HG02571 (cell line): ENCODE measurements around the gene CUL1.

Experiments used
- ATAC-seq: cut with Tn5 transposase; IDR thresholded peaks from one replicate; pipeline ENCODE4 v1.9.1; 2021; ENCODE audit warnings: mild to moderate bottlenecking, moderate library complexity; ENCODE audit not compliant: unreplicated experiment

Gene CUL1

DNA sequence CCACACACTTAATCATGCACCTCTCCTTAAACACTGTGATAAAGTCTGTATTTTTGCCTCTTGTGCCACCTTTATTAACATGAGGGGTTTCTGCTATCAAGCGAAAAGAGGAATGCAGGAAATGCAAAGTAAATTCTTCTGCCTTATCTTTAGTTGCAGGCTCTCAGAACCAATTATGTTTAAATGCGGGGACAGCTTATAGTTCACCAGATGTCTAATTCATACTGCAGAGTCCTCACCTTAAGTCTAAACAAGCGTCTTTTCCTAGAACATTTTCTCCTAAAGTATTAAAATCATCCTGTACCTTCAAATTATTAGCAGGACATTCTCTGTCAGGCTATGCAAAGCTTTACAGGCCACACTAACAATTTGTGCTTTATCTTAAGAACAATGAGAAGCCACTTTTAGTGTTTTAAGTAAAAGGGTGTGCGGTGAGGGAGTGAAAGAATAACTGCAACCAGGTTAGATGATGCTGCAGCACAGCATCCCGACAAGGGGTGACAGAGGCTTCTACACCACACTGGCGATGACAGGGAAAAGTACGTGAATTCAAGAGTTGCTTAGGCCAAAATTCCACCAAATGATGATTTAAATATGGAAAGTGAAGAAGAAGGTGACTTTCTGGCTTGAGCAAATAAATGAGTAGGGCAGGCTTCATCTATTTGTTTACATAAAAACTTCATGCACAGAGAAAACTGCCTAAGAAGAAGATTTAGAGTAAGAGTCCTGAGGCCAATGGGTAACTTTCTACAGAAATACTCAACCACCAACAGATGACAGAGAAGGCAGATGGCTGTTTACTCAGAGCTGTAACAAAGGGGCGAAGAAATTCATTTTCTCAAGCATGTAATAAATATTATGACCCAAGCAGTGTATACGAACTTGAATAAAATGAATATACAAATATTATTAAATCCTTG lies 149.4 kb downstream of the CUL1 start:
- ATAC-seq, result no peak

DNA sequence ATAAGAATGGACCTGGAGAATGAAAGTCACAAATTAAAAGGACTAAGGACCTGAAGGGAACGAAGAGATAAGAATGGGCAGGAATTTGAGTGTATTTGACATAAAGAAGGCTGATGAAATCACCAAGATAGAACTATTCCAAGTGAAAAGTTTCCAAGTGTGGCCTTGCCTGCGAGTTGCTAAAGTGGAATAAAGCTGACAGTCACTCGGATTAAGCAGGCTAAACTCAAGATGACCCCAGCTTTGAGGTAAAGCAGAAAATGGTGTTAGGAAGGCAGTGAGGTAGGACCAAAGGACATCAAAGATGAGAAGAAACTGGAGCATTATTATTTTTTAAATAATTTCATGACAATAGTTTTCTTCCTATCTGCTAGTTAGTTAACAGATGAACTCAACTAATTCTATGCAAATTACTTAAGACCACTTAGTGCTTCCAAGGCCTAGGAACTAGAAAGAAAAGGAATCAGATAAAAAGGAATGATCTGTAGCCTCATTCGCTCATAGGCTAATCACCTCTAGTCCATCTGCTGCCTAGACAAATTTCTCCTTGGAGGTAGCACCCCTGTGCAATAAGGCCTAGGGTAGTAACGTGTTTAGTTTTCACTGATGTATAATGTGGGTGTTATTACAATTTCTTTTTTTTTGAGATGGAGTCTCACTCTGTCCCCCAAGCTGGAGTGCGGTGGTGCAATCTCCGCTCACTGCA lies 150.8 kb downstream of the CUL1 start:
- ATAC-seq, result no peak

DNA sequence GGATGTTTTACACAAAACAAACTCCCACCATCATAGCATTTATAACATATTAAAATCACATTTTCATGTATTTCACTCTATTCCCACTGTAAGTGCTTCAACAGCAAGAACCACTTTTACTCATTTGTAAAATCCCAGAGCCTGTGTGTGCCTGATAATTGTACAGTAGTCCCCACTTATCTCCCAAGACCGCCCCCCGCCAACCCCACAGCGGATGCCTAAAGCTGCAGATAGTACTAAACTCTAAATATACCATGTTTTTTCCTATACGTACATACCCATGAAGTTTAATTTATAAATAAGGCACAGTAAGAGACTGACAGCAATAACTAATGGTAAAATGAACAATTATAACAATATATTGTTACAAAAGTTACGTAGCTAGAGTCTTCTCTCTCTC lies 151.9 kb downstream of the CUL1 start:
- ATAC-seq, result no peak
